GM18511 (cell line): ENCODE measurements around the gene RGS16.

Experiments used
- ATAC-seq: cut with Tn5 transposase; IDR thresholded peaks from one replicate; pipeline ENCODE4 v1.9.1; 2021; ENCODE audit warnings: mild to moderate bottlenecking, moderate library complexity; ENCODE audit not compliant: unreplicated experiment

RGS16 gene

DNA sequence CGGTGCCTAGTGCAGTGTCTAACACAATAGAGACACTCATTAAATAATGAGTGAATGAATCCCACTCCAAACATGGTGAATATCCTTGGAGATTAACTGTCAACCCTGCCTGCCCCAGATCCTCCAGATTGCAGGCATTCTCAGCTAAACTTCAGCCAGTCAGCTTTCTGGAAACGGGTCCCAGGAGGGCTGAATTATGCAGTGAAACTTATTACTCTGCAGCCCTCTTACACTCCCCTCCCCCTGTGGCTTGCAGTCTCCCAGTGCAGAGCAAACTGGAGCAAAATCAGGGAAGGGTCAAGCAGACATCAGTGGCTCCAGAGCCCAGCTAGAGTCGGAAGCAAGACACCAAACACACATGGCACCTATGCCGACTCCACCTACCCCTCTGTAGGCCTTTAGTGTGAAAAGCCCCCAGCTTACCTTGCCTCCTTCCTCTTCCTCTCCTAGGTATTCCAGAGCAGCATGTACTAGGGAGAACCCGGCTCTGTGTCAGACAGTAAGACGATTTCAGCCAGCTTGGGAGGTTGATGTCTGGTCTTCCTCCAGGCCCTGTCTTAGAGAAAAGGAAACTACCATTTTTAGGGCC is 6.5 kb upstream of the RGS16 start:
- ATAC-seq, result no peak

DNA sequence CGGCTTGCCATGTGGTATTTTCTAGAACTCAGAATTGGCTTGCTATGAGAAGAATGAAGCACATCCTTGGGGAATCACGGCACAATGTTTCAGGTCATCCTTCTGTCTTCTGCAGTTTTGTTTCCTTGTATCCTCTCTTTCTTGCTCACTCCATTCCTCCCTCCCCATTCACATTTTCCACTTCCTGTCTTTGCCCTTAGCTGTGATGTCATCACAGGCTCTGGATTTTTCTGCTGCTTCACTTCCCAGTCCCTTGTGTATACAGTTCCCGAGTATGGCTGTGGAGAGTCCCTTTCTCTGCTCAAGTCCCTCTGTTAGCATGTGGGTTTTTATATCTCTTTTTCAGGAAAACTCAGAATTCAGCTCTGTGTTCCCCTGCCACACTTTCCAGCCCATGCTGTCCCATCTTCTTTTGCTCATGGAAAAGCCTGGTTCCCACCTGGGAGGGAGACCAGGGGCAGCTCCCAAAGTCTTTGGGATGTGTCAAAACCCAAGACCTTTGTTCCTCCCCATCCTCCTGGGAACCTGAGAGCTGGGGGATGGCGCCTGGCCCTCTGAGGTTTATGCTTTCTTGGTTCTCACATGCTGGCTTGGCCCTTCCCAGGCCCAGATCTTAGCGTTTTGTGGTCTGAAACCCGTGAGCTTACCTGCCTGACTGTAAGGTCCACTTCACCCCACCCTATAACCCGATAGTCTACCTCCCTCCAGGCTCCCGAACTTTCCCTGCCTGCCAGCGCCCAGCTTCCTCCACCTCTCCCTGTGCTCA is 4.8 kb upstream of the RGS16 start:
- no peak for ATAC-seq

DNA sequence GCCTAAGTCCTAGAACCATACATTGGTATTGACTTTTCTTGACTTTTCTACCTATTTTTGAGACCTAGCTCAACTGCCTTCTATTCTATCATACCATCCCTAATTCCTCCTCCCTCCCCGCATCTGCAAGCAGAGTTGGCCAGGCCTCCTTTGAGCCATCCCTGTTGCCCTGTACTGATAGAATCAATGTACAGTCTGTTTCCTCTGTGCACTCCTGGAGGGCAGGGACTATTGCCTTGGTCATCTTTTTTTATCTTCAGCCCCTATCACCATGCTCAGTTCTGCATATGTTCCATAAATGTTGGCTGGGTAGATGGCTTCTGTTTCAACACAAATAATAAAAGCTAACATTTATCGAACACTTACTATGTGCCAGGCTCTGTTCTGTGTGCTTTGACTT is 4.0 kb upstream of the RGS16 start:
- ATAC-seq, result no peak

DNA sequence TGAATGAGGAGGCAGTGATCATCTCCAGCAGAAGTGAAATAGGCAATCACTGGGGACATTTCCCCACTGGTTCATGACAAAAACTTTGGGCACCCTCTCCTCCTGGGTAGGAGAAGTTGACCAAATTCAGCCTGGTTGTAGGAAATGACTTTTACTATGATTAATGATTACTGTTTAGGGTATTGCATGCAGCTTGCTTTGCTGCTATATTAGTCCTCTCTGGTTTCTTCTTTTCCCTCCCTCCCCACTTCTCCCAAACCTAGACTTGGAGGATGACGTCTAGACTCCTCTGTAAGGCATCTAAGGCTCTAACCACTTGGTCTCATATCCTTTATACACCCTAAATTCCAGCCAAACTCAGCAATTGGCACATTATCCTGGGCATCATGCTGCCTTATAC is 3.4 kb upstream of the RGS16 start:
- ATAC-seq, result no peak

DNA sequence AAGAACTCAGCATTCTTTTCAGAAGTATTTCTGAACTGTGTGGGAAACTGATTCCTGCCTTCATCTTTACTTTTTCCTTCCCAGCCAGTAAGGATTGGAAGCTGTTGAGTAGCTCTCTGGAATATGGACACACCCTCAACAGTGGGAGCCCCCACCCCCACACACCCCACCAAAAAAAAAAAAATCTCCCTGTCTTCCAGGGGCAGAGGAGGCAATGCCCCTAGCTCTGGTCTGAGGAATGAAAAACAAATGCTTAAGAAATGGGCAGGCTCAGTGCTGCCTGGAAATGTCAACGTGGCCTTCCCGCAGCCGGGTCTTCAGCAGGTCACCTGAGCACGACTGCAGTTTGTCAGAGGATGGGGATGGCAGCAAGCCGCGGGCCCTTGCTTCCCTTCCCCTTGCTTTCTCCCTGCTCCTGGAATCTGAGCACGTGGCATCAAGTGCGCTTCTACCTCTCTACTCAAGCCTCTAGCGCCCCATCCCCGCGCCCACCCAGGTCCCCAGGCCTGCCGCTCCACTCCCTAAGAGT is 479 bp downstream of the RGS16 start:
- ATAC-seq, result peak; percentile 12

DNA sequence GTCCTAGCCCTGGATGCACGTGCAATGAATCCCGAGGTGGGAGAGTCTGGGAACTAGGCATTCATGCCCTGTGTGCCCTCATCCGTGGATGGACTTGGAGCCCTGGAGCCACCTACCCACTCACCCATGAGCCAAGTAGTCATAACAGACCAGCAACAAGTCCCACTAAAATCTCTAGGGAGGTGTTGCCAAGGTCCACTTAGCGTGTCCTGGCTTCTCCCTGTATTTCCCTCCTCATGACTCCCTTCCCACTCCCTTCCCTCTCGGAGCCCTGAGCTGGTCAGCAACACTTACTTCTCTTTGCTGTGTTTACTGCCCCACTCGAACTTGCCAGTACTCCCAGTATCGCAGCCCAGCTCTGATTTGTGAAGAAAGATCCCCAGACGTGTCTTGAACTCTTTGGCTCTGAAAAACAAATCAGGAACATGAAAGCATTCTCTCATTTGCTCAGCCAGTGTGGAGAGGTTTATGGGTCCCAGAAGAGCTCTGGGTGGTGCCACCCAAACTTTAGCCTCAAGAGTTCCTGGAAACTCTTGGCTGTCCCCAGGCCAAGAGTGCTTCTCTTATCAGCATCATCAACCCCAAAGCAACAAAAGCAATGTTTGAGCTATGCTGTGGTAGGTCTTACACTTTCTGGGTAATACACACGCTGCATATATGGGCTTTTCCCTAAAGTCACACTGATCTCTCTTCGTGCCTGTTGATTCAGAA is 1.1 kb downstream of the RGS16 start:
- ATAC-seq, result no peak

DNA sequence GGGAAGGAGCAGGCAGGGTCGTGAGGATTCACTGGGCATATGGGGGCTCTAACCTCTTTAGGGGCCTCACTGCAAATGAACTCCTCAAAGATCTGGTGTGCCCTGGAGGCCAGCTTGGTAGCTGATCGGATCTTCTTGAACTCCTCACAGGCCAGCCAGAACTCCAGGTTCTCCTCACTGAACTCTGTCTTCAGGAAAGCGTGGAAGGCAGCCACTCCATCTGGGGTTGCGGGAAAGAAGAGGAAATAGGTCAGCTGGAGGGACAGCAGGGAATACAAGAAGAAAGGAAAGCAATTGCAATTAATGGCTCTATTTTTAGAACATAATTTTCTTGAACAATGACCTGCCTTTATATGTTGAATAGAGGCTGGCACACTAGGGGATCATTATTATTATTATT is 2.3 kb downstream of the RGS16 start:
- no peak for ATAC-seq

DNA sequence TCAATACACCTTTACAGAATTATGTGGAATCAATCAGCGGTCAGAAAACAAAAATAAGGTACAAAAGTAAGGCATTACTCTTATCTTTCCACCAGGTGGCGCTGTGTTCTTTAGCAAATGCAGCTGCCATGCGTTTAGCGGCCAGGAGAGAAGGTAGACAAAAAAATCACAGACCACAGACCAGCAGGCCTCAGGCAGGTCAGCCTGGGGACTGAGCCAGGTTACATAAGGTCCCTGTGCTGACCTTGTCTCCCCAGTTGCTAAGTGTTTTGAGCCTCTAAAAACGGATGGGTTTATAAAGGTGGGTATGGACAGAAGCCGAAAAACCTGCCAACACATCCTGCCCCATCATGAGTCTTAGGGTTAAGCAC is 2.8 kb downstream of the RGS16 start:
- ATAC-seq, result no peak

DNA sequence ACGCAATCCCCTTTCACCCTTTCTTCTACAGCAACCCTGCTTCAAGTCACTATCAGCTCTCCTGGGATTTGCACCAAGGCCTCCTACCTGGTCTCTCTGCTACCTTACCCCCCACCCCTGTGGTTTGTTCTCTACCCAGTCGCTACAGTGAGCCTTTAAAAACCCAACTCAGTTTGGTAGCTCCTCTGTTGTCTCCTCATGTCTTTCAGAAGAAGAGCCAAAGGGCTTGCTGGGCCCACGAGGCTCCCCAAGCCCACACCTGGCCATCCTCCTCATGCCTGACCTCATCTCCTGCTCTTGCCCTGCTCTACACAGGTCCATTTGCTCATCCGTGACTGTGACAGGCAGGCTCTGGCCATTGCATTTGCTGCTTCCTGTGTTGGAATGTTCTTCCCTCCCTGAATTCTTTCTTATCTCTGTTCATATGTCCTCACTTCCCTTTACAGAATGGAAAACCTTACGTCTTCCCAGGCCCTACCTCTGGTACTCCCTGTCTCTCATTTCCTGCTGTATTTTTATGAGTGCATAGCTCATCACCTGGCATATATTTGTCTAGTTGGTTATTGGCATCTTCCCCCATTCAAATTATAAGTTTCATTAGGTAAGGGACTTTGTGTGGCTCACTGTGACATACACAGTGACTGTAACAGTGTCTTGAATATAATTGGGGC is 3.3 kb downstream of the RGS16 start:
- no peak for ATAC-seq

DNA sequence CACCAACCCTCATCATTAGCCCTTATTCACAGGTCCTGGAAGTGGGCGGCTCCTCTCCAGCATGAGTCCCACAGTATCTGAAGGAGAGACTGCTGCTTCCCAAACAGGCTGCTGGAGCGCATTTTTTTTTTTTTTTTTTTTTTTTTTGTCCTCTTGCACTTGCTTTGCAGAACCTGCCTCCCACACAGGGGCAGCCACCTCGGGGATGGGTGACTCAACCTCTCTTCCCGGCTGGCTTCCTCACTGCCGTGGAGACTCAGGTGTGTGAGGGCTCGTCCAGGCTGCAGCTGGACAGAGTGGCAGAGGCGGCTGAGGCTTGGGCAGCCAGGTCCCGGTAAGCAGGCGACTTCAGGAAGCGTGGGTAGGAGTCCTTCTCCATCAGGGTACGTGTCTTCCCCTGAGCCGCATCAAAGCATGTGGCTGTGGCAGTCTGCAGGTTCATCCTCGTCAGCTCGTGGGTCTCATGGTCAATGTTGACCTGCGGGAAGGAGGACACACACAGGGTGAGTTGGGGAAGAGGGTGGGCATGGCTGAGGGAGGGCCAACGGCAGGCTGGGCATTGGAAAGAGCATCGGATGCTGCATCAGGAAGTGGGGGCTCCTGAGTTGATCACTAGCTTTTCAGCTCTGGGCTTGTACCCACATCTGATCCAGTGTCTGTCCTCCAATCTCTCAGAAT is 4.0 kb downstream of the RGS16 start:
- no peak for ATAC-seq

DNA sequence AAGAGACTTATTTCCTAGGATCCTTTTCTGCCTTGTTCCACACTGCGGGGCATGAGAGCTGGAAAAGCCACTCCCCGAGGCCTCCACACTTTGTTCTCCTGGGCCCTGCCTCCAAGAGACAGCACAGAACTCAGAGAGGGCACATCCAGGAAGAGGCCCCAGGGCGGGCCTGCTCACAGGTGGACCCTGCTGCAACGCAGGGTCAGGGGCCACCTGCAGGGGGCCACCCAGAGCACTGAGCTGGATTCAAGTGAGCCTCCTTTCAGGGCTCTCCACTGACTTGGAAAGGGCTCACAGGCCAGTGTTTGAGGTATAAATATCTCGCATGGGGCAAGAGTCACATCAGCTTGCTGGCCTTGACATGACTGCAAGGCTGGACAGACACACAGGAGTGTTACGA is 4.8 kb downstream of the RGS16 start:
- no peak for ATAC-seq

DNA sequence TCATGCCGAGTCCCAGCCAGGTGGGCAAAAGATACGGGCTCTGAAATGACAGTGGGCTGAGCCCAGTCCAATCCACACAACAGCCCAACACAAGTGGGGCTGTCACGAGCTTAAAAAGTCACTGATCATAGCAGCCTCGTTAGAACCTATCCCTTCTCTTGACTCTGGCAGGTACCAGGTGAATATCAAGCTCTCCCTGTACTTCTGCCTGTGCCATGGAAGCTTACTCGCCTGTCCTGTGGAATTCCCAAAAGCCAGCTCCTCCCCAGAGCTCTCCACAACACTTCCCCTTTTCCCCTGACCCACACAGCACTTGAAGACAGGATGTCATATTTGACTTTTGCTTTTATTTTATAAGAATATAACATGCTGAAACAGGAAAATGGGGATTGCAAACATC is 5.9 kb downstream of the RGS16 start:
- ATAC-seq, result no peak

DNA sequence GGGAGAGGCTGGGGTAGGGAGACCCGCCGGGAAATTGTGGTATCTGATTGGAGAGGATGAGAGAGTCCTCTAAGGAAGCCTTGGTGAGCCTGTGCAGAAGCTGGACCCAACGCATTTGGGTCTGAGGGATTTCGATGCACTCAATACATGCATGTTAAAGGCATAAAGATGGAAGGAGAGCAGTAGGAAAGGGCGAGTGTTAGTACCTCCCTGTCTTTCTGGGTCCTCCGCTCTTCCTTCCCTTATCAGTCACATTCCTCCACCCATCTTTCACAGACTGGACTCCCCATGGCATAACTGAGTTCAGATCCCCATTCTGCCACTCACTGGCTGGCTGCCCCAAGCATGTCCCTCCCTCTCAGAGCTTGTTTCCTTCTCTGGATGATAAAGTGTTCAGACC is 7.3 kb downstream of the RGS16 start:
- no peak for ATAC-seq

DNA sequence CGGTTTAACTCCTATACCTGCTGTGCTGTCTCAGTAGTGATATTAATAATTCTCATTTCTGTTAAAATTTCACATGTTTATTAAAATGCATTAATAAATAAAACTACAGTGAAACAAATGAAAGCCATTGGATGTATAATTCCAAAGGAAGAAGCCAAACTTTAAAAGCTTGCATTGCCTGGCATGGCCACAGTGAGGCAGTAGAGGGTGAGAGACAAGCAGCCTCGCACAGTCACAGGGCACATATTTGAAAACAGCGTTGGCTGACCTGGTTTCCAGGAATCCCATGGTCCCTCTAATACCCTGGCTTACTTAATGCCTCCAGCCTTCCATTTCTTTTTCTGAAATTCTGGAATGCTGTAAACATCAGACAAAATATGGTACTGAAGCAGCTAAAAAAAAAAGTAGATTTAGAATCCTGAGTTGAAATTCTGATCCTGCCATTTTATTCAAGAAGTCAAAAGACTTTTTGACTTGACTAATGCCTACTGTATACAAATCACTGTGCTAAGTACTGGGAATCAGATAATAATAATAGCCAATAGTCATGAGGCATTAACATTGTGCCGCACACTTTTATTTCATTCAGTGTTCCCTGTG is 8.4 kb downstream of the RGS16 start:
- no peak for ATAC-seq

DNA sequence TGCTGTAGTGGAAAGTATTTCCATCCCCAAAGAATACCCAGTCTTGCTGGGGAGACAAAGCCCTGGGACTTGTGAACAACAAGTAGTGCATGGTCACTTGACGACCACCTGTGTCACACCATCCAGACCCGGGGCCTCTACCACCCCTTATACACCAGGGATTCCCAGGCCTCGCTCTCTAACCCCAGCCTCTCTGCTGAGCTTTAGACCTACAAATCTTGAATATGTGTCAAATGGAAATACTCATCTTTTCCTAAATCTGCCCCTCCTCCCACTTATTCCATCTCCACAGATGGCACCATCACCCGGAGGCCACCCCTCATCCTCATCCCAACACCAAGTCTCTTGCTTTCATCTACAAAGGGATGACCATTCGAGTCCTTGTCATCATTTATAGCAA is 14.3 kb downstream of the RGS16 start:
- no peak for ATAC-seq

DNA sequence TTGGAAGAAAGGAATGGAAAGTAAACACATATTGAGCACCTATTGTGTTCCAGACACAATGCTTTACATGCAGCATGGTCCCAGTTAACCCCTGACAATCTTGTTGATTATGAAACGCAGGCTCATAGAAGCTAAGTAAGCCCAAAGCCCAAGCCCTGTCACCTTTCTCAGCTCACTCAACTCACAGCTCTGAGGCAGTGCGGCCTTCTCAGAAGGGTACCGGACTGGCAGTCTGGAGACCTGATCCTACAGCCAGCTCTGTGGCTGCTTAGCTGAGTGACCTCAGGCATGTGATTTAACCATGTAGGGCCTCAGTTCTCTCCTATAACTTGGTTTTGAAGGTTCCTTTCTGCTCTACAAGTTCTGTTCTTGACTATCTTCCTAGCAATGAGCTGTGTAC is 14.7 kb downstream of the RGS16 start:
- no peak for ATAC-seq

DNA sequence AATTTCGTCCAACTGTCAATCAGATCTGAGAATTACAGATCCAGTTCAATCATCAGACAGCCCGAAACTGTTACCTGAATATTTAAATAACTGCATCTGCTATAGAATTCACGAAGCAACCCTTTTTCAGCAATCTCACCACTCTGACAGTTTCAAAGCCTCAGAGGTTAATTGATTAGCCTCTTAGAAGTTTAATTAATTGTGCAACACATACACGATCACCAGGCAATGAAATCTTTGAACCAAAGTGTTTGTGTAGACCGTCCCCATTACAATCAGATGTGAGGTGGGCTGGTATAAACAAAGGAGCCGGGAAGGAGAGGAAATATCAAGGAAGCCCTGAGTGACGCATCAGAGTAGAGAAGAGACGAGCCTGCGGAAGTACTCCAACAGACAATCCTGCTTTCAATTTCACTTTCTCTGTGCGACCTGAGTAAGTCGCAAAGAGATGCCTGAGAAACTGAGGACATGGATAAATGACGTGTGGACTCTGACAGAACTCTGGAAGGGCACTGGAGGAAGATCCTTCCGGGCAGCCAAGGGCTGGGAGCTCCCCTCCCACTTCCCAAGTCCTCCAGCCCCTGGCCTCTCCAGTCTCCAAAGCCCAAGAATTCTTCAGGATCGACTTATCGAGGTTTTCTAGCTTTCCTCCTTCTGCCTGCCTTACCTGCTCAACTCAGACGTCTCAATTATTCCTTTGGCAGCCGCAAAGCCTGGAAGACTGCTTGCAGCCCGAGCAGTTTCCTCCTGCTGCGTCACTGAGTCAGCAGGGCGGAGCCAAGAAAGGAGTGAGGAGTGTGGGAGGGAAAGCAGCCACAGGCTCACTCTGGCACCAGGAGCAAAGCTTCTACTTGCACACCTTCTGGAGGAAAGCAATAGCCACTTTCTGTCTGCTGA is 15.4 kb downstream of the RGS16 start, which contains the start of gene RNASEL:
Gene RNASEL, minus strand, starts transcription at position 757 of the 897 bp plus-strand sequence. CDS start 2,450 bp downstream, outside the sequence.
- ATAC-seq, result peak; percentile 89

DNA sequence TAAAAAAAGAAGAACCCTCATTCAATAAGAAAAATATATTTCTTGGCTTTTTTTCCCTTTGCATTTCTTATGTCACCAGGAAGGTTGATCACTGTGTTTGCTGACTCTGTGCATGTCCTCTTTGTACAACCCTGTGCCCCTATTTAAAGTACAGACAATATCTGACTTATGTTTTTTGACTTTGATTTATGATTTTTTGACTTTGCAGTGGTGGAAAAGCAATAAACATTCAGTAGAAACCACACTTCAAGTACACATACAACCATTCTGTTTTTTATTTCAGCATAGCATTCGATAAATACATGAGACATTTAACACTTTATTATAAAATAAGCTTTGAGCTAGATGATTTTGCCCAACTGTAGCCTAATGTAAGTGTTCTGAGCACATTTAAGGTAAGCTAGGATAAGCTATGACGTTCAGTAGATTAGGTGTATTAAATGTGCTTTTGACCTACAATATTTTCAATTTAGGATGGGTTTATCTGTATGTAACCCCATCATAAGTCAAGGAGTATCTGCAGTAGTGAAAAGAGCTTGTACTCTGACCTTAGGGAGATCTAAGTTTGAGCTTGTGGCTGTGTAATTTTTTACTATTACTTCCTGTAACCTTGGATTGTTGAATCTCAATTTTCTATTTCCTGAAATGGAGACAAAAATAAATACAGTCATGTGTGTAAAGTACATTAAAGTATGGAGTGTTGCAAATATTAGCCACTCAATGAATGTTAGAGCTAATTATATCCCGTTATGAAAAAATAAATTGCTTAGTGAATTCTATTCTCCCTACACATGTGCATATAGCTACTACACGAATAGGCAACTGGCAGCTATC is 16.3 kb downstream of the RGS16 start:
- peak; percentile 27 for ATAC-seq

DNA sequence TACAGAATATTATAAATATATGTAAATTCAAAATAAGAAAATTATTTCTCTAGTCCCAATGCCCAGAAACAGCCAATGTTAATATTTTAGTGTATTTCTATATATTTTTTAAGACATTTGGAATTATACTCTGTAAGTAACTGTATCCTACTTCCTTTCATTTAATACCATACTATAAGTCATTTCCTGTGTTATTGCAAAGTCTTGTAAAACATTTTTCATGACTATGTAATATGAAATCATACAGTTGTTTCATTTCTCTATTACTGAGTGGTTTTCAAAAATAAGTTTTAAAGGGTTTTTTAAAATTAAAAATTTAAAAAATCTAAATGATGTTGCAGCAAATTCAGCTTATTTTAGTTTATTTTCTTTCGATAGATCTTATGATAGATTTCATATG is 17.1 kb downstream of the RGS16 start:
- no peak for ATAC-seq
